ENCODE results near the gene RNASEL.

RNASEL gene

GRCh38 chr1:182567629-182568028 is 21.4 kb downstream of the RNASEL start:
- DNase-seq (ENCODE audit: extremely low read depth, low read depth) = no peak
- no peak overlapping the region for H3K4me3 ChIP-seq (replicated peaks; ENCODE audit: low read depth, low read length)
- TF ChIP-seq CTCF (IDR thresholded peaks at IDR 0.05; ENCODE audit: low read depth, low read length, missing control alignments) = no peak

GRCh38 chr1:182565537-182565936 is 23.5 kb downstream of the RNASEL start:
- DNase-seq (ENCODE audit: extremely low read depth, low read depth) = no peak
- TF ChIP-seq CTCF (IDR thresholded peaks at IDR 0.05; ENCODE audit: low read depth, low read length, missing control alignments) = no peak
- H3K4me3 ChIP-seq (replicated peaks; ENCODE audit: low read depth, low read length) = no peak overlapping the region

GRCh38 chr1:182564406-182565004 is 24.6 kb downstream of the RNASEL start:
- no peak for TF ChIP-seq CTCF (IDR thresholded peaks at IDR 0.05; ENCODE audit: low read depth, low read length, missing control alignments)
- DNase-seq (ENCODE audit: extremely low read depth, low read depth) = no peak
- no peak overlapping the region for H3K4me3 ChIP-seq (replicated peaks; ENCODE audit: low read depth, low read length)

- no peak for TF ChIP-seq CTCF (IDR thresholded peaks at IDR 0.05; ENCODE audit: low read depth, low read length, missing control alignments)
- DNase-seq (ENCODE audit: extremely low read depth, low read depth) = no peak
- H3K4me3 ChIP-seq (replicated peaks; ENCODE audit: low read depth, low read length) = no peak overlapping the region
Measured at GRCh38 chr1:182563095-182563494, 26.0 kb downstream of the RNASEL start.

GRCh38 chr1:182561456-182561855 is 27.6 kb downstream of the RNASEL start:
- no peak for DNase-seq (ENCODE audit: extremely low read depth, low read depth)
- H3K4me3 ChIP-seq (replicated peaks; ENCODE audit: low read depth, low read length) = no peak overlapping the region
- no peak for TF ChIP-seq CTCF (IDR thresholded peaks at IDR 0.05; ENCODE audit: low read depth, low read length, missing control alignments)

GRCh38 chr1:182560392-182560984 is 28.6 kb downstream of the RNASEL start:
- TF ChIP-seq CTCF (IDR thresholded peaks at IDR 0.05; ENCODE audit: low read depth, low read length, missing control alignments) = no peak
- DNase-seq (ENCODE audit: extremely low read depth, low read depth) = no peak
- H3K4me3 ChIP-seq (replicated peaks; ENCODE audit: low read depth, low read length) = no peak overlapping the region

- no peak for DNase-seq (ENCODE audit: extremely low read depth, low read depth)
- TF ChIP-seq CTCF (IDR thresholded peaks at IDR 0.05; ENCODE audit: low read depth, low read length, missing control alignments) = no peak
Measured at GRCh38 chr1:182556279-182556678, 32.8 kb downstream of the RNASEL start.

More at GRCh38 chr1:182556279-182556678, 32.8 kb downstream of the RNASEL start:
- no peak overlapping the region for H3K4me3 ChIP-seq (replicated peaks; ENCODE audit: low read depth, low read length)
